ENCODE results near the gene FUT8.

DNA sequence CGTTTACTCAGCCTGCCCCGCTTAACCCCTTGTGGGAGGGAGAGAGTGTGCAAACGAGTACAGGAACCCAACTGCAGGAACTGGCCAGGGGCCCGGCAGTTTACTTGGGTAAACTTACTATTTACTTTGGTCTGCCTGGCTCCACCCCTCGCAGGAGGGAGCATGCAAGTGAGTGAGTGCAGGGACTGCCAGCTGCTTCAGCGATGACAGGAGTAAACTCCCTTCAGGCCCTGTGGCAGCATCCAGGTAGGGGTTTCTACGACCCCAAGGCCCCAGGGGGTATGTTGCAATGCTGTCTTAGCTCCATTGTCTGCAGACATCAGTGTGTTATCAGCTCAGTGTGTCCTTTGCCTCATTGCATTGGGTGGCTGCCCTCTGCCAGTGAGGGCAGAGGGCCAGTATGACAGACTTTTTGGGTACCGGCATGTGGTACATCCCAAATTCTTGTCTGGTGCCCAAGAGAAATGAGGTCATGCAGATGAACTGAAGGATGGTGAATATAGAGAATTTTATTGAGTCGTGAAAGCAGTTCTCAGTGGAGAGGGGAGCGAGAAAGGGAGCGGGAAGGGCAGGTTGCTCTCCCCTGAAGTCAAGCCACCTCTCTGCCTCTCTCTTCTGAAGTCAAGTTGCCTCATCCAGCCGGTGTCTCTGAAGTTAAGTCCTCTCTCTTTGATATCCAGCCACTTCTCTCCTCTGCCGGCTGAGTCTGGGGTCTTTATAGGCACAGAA lies 181.8 kb downstream of the FUT8 start:
- TF ChIP-seq, protein P1, sequence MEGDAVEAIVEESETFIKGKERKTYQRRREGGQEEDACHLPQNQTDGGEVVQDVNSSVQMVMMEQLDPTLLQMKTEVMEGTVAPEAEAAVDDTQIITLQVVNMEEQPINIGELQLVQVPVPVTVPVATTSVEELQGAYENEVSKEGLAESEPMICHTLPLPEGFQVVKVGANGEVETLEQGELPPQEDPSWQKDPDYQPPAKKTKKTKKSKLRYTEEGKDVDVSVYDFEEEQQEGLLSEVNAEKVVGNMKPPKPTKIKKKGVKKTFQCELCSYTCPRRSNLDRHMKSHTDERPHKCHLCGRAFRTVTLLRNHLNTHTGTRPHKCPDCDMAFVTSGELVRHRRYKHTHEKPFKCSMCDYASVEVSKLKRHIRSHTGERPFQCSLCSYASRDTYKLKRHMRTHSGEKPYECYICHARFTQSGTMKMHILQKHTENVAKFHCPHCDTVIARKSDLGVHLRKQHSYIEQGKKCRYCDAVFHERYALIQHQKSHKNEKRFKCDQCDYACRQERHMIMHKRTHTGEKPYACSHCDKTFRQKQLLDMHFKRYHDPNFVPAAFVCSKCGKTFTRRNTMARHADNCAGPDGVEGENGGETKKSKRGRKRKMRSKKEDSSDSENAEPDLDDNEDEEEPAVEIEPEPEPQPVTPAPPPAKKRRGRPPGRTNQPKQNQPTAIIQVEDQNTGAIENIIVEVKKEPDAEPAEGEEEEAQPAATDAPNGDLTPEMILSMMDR (conservative IDR thresholded peaks at IDR 0.05 in 1 of 2, IDR thresholded peaks at IDR 0.05 in 1 of 2; ENCODE audit: extremely low read depth in 1 of 2, insufficient read depth in 1 of 2, low read depth in 1 of 2, low read length in 2 of 2) = no peak
- TF ChIP-seq EZH2 (IDR thresholded peaks at IDR 0.05; ENCODE audit: borderline replicate concordance, low read length) = no peak

Measured in mammary epithelial cell (primary cell).